NCI-H524 treated with DMSO at 0.1 percent for 48 hours (cell line): ENCODE data around the gene TMEM132D.
"Not testable (repeated sequence)": the region's sequence is repeated elsewhere in the genome, so short reads cannot be mapped to it uniquely, and the experiment has no call there.

Source experiments
- DNase-seq: peaks from one replicate; lab custom pipeline; 2025; lab: John Stamatoyannopoulos, UW

Gene TMEM132D

DNA sequence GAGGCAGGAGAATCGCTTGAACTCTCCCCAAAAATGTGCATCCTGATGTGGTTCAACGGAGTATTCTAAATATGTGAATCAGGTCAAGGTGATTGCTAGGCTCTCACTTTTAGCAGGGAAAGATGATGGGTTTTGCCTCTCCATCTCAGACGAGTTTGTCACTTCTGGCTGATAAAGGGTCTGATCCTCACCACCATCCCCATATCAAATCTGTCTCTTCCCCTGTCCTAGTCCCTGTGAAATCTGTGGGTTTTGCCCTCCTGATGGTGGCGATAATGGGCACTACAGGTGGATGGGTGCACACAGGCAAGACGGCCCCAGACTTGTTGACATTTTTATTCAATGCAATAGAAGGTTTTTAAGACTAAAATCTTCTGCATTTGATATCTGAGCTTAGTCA lies 665.9 kb downstream of the TMEM132D start:
- no peak for DNase-seq

- DNase-seq, result no peak
Observed at GRCh38 chr12:129234209-129234608, 669.6 kb downstream of the TMEM132D start.

- no peak for DNase-seq
Observed at GRCh38 chr12:129231491-129231890, 672.3 kb downstream of the TMEM132D start.

DNA sequence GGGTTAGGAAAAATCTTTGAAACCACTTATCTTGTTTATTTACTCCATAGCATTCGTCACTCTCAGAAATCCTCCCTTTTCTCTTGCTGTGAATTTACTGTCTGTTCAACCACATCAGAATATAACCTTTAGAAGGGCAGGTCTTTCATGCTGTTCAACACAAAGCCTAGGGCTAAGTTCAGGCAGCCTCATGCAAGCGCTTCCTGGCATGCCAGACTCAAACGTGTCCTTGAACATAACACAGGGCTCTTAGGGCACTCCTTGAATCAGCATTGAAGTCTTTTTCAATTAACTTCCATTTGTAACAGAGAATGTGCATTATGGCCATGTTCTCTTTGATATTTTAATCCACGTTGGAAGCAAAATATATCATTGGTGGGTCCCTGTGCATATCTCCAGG lies 672.8 kb downstream of the TMEM132D start:
- no peak for DNase-seq

DNA sequence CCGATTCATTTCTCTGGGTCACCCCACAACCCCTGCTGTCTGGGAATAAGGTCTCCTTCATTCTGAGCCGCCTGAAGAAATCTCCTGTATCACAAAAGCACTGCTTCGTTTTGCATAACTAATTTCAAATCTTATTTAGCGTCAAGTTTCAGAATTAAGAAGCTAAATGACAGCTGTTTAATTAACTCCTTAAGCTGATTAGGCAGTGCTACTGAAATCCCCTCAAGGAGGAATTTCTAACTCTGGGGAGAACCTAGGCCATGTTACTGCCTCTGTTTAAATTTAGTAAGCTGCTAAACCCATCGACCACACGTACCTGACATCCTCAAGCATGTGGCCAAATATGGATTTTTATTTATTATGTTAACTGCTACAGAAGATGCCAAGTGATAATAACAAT lies 677.0 kb downstream of the TMEM132D start:
- peak; percentile 82 for DNase-seq

DNA sequence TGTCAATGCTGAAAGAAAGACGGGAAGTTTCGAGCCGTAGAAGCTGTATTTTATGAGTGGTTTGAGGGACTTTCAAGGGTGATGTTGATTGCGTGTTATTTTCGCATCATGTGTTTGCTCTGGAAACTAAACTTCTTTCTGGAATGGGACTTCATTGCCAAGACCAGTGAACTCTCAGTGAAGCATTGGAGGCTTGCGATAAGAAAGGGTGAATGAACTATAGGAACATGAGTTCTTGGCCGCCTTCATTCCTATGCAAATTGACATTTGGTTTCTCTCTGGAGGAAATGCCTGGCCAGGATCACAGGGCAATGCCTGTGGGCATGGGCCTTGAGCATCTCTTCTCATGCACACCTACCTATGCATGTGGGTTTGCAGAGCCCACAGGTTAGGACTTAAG lies 677.8 kb downstream of the TMEM132D start:
- no peak for DNase-seq

GRCh38 chr12:129215556-129215955 lies 688.3 kb downstream of the TMEM132D start:
- no peak for DNase-seq

- no peak for DNase-seq
Observed at GRCh38 chr12:129213551-129213950, 690.3 kb downstream of the TMEM132D start.

GRCh38 chr12:129211862-129212630 lies 691.8 kb downstream of the TMEM132D start:
- no peak for DNase-seq

GRCh38 chr12:129208566-129208965 lies 695.3 kb downstream of the TMEM132D start:
- DNase-seq, result no peak

- DNase-seq, result no peak
Observed at GRCh38 chr12:129207084-129207483, 696.7 kb downstream of the TMEM132D start.

DNA sequence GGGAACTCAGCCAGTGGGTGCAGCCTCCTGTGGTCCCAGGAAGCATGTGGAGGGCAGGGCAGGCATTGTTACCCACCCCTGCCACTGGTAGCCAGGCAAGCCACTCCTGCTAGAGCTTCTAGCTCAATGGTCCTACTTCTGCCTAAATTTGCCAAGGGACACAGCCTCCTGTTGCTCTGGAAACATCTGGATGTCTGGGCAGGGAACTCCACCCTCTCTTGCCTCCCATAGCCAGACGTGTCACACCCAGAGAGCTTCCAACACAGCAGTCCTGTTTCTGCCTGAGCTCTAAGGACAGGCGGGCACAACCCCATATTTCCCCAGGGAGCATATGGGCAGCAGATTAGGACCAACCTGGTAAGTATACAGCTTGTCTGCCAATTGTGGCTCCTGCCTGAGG lies 700.4 kb downstream of the TMEM132D start:
- peak; percentile 22 for DNase-seq

DNA sequence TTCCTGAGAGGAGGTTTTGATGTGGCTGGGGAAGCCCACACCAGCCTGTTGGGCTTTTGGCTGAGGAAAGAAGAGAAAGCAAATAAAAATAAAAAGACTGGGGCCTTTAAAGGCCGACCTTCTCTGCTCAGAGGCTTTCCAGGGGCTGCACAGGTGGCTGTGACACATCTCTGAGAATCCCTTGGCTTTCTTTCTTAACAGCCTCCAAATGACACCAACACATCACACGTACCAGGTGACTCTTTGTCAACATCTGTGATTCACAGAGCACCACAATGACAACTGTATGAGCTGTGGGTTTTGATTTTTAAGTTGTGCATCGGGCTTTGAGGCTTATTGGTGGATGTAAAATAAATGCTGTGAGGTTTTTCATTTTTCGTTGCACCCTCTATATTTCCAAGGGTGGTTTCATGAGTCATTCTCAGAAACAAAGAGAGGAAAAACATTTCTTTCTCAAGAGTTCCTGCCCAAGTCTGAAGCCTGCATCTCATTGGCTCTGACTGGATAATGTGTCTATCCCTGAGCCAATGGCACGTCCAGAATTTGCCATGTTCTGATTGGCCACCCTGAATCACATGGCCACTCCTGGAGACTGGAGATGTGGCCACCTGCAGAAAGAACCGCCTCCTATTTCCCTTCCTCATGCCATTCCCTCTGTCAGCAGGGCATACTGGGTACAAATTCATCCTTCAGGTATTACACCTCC lies 701.6 kb downstream of the TMEM132D start:
- DNase-seq, result no peak

GRCh38 chr12:129201029-129201428 lies 702.8 kb downstream of the TMEM132D start:
- DNase-seq, result no peak

GRCh38 chr12:129200576-129200975 lies 703.2 kb downstream of the TMEM132D start:
- no peak for DNase-seq

- DNase-seq, result no peak
Observed at GRCh38 chr12:129196927-129197326, 706.9 kb downstream of the TMEM132D start.

DNA sequence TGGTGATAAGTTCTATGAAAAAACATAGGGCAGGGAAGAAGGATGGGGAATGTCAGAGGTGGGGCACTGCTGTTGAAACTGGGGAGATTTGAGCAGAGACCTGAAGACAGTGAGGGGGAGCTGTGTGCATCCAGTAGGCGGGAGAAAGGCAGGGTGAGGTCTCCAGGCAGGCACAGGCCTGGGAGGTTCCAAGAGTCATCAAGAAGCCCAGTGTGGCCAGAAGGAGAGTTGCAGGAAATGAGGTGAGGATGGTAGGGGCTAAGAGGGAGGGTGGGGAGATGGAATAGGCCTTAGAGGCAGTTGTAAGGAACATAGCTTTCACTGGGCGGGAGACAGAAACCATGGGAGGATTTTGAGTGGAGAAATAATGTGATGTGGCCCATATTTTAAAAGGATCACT lies 708.7 kb downstream of the TMEM132D start:
- DNase-seq, result no peak

GRCh38 chr12:129193263-129193871 lies 710.5 kb downstream of the TMEM132D start:
- no peak for DNase-seq

DNA sequence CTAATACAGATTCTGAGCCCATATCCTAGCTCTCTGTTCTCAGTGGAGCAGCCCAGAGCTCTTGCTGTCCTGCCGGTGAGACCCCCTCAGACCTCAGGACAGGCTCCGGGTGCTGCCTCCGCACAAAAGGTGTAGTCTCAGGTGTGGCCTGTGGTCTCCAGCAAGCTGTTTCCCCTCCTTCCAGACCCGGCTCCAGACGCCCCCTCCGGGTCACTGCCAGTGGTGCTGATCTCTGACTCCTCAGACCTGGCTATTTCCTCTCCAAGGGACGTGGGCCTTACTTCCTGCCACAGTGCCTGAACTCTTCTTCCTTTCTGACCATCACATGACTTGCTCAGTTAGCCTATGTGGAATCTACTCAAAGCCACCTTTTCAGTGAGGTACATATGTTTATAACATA lies 713.0 kb downstream of the TMEM132D start:
- no peak for DNase-seq

DNA sequence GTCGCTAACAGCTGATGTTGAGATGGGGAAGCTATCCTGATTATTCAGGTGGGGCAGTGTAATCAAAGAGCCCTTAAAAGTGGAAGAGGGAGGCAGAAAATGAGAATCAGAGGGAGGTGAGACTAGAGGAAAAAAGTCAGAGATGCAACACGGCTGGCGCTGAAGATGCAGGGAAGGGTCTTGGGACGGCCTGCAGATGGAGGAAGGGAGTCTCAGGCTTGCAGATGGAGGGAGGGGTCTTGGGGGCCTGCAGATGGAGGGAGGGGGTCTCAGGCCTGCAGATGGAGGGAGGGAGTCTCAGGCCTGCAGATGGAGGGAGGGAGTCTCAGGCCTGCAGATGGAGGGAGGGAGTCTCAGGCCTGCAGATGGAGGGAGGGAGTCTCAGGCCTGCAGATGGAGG lies 713.9 kb downstream of the TMEM132D start:
- not testable (repeated sequence) for DNase-seq

DNA sequence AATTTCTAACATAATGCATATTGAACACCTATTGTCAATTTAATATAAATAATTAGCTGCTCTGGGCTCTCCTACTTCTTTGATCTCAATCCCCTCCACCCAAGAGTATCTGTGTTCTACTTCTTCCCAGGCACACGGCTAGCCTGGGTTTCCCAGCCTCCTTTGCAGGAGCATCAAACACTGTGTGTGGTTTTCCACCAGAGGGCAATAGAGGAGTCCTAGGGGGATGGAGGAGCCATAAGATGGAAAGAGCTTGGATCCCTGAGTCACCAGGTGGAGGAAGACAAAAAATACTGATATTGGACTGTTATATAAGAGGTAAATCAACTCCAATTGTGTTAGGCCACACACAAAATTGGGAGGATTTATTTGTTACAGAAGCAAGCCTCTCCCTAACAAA lies 716.9 kb downstream of the TMEM132D start:
- no peak for DNase-seq

- no peak for DNase-seq
Observed at GRCh38 chr12:129185855-129186254, 718.0 kb downstream of the TMEM132D start.
